Activated CD8-positive, alpha-beta memory T cell treated with anti-CD3 and anti-CD28 coated beads, Interleukin-2, amount 50 U/mL, for 1 hour (primary cell): ENCODE data around the gene ALOX5.

ENCODE experiments used
- DNase-seq: peaks from one replicate; pipeline ENCODE4 v3.0.0-alpha.2; 2020; ENCODE audit errors: extremely low read depth

Gene ALOX5

GRCh38 chr10:45424668-45425404, 50.8 kb downstream of the ALOX5 start:
- DNase-seq = no peak

DNA sequence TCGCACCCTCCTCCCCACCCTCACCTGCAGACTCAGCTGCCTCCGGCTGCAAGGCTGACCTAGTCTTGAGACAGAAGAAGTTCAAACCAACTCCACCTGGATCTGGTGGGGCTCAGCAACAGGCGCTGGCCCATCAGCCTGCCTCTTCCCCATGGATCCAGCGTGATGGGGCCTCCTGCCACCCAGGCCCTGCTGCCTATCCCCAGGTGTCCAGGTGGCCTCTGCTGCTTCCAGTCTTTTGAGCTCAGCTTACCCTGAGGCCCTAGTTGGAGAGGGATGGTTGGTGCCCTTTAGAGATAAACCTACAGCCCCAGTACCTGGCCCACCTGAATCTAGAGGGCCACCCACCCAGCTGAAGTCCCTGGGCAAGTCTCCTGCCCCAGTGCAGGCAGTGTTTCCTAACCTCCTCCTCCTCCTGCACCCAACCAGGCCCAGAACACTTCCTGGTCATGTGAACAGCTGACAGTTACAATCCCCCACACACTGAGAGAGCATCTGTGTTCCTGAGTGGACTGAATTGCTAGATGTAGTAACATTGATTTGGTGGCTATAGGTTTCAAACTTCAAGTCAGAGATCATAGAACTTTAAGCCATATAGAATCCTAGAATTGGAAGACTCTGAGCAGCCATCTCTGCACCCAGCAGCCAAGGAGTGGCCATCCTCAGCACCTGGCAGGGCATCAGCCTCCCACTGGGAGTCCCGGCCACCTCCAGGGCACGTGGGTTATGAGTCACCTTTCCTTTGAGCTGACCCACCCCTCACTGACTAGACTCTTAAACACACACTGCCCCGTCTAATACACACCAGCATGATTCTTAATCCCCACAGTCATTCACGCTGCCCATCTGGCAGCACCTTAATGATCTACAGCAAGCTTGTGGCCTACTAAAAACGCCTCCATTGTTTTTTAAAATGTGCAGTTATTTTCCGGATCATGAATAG, 51.9 kb downstream of the ALOX5 start:
- DNase-seq = no peak

GRCh38 chr10:45427262-45427969, 53.4 kb downstream of the ALOX5 start:
- DNase-seq = no peak

DNA sequence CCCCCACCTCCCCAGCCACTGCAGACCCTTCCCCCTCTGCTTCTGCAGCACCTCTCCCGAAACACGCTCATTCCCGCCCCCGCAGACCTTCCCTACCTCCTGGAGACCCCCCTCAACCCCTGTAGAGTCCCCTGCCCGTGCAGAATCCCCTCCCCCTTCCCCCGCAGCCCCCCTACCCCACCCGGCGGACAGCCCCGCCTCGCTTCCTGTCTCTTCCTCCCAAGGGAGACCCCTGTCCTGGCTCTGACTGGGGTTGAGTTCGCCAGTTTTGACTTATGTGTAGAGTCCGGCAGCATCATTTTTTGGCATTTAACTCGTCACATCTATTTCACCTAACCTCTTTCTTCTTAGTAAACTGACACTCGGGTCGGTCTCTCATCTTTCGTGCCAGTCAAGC, 54.0 kb downstream of the ALOX5 start:
- no peak for DNase-seq

DNA sequence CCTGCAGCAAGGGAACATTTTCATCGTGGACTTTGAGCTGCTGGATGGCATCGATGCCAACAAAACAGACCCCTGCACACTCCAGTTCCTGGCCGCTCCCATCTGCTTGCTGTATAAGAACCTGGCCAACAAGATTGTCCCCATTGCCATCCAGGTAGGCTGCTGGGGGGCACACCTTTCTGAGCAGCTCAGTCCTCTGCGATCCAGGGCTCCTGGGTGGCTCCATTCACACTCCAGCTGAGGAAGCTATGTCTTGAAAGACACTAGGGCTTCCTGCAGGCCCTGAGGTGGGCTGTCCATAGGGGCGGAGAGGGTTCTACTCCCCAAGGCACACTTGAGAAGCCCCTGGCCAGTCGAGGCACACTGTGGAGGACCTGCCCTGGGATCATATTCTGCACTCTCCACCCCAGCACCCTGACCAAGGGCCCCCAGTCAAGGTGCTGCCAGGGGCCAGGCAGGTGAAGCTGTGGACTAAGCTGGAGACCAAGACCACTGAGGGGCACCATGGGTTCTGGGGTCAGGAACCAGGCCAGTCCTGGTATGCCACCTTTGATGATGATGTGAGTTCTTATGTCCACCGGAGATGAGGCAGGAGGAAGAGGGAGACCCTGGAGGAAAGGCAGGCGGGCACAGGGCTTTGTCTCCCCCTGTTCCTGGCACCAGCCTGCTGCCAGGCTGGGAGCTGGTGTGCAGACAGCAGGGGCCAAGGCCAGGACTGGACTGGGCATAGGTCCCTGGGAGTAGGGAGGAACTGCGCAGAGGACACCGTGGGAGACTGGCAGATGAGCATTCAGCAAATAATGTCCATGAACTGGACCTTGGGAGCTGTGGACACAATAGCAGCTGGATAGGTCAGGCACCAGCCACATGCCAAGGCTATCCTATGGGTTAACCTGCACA, 54.8 kb downstream of the ALOX5 start:
- no peak for DNase-seq

DNA sequence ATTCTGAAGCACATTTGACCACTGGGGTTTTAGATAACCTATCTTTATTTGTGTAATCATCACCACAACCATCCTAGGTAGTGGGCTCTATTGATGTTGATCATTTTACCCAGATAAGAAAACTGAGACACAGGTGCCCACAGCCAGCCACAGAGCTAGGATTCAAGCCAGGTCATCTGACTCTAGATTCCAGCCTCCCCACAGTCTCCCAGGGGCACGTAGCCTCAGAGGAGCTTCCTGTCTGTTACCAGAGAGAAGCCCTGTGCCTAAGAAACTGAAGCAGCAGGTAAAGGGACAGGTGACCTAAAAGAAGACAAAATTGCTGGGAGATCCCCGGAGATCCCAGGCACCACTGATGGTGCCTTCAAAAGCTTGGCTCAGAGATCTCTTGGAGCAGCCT, 55.8 kb downstream of the ALOX5 start:
- no peak for DNase-seq

GRCh38 chr10:45432113-45432512, 58.1 kb downstream of the ALOX5 start:
- DNase-seq = no peak

DNA sequence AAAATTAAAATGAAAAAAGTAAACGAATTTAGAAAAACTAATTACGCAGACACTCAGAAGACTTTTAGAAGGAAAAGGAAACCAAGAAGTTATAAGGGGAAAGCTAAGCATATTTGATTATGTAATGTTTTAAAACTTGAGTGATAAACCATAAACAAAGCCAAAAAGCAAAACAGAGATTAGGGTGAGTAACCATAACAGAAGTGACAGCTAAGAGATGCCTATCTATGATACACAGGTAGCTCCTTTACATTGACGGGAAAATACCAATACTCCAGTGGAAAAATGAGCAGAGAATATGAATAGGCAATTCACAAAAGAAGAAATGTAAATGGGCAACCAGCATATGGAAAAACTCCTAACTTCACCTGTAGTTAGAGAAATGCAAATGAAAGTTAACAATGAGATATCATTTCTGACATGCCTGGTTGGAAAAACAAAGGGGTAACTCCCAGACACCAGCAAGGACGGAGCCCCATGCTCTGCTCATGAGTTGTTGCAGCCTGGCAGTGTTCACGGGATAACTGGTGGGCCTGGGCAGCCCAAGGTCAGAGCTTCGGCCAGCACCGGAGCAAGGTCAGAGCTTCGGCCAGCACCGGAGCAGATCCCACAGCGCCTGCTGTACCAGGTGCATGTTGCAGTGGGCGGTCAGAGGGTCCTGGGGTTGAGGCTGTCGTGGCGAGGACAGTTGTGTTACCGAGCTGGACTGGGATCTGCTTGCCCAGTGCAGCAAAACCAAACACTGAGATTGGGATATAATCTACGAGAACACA, 58.9 kb downstream of the ALOX5 start:
- no peak for DNase-seq

- no peak for DNase-seq
Observed at GRCh38 chr10:45433716-45434469, 59.9 kb downstream of the ALOX5 start.

DNA sequence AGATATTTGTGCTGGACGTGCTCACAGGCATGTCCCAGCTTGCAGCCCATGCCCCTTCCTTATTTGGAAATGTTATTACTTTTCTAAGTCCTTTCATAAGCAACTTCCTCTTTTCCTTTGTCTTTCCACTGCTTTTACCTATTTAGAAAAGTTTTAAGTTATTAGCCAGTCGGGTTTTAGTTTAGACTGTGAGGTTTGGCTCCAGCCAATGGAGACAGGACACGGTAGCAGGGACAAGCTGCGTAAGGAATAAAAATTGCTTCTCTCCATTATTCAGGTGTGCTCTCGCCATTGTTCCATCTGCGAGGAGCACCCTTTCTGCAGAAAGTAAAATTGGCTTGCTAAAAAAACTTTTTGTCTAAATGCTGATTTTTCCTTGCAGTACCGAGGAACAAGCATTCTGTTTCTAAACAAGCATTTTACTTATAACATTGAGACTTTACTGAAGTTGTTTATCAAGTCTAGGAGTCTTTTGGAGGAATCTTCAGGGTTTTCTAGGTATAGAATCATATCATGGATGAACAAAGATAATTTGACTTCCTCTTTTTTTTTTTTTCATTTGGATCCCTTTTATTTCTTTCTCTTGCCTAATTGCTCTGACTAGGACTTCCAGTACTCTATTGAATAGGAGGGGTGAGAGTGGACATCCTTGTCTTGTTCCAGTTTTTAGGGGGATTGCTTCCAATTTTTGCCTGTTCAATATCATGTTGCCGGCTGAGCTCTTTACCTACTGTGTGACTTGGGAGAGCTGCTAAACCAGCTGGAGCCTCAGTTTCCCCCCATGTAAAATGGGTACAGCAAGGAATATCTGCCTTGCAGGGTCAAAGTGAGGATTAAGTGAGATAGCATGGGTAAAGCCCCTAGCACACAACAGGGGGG, 63.8 kb downstream of the ALOX5 start:
- no peak for DNase-seq

- DNase-seq = no peak
Observed at GRCh38 chr10:45438466-45439090, 64.6 kb downstream of the ALOX5 start.

GRCh38 chr10:45439365-45439764, 65.3 kb downstream of the ALOX5 start:
- no peak for DNase-seq

GRCh38 chr10:45439873-45440272, 65.9 kb downstream of the ALOX5 start:
- no peak for DNase-seq

DNA sequence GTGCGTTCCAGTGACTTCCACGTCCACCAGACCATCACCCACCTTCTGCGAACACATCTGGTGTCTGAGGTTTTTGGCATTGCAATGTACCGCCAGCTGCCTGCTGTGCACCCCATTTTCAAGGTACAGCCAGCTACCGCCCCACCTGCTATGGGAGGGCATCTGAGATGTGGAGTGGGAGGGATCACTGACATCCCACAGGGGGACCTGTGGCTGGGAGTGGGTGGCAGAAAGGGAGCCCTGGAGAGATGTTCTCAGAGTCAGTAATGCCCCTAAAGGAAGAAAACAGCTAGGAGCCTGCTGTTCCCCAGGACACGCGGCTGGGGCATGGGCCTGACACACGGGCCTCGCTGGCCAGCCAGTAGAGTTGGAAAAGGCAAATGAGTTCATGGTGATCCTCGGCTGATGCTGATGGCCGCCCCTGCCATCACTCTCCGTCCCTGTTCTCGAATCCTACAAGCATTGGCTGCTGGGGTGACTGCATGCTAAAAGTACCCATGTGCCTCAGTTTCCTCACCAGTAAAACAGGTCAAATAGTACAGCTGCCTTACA, 66.6 kb downstream of the ALOX5 start:
- no peak for DNase-seq

DNA sequence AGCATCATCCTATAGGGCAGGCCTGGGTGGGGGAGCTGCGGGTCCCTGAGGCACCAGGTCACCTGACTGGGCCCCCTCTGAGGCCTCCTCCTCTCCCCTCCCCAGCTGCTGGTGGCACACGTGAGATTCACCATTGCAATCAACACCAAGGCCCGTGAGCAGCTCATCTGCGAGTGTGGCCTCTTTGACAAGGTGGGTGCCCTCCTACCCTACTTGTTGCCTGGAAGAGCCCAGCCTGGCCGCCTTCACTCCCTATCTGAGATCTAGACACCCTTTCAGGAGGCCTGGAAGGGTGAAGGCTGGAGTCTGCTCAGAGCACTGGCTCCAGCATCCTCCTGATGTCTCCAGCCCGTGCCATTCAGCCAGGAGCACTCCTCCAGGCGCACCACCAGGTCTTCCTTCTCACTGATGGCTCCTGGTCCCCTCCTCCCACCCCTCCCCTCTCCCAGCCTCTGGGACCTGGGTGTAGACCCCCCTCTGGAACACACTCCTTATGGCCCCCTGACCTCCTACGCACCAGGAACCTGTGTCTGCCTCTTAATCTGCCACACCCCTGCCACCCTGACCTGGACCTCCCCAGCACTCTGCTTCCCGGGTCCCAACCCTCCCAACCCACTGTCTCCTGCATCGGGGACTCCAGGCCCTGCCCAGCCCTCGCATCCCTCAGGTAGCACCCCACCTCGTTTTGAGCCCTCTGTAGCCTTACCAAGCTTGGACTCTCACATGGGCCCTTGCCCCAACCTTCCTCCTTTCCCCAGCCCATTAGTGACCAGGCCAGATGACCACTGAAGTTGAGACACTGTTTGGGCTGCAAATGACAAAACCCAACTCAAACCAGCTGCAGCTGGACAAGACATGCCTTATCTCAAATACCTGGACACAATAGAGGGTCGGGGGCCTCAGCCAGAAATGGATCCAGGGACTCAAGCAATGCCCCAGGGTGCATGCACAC, 67.5 kb downstream of the ALOX5 start:
- no peak for DNase-seq

DNA sequence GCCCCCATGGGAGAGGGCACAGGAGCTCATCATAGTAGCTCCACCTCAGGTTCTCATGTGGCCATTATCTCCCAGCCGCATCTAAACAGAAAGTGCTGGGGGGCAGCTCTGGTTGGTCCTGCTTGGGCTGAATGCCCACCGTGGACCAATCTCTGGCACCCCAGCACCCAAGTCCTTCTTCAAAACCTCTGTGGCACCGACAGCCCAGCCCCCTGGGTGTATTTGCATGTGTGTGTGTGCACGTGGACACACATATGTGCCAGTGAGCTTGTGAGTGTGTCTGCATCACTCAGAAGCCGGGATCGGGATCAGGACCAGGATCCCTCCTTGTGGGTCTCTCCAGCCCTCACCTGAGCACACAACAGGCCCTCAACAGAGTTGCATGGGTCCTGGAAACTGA, 68.2 kb downstream of the ALOX5 start:
- DNase-seq = no peak

GRCh38 chr10:45442662-45443061, 68.6 kb downstream of the ALOX5 start:
- DNase-seq = no peak
